GM21786 (cell line): ENCODE data around the gene LPCAT1.
"Not testable (repeated sequence)": the region's sequence is repeated elsewhere in the genome, so short reads cannot be mapped to it uniquely, and the experiment has no call there.

ENCODE experiments used
- ATAC-seq: cut with Tn5 transposase; IDR thresholded peaks from one replicate; pipeline ENCODE4 v1.9.1; 2021; ENCODE audit not compliant: unreplicated experiment

The LPCAT1 gene

DNA sequence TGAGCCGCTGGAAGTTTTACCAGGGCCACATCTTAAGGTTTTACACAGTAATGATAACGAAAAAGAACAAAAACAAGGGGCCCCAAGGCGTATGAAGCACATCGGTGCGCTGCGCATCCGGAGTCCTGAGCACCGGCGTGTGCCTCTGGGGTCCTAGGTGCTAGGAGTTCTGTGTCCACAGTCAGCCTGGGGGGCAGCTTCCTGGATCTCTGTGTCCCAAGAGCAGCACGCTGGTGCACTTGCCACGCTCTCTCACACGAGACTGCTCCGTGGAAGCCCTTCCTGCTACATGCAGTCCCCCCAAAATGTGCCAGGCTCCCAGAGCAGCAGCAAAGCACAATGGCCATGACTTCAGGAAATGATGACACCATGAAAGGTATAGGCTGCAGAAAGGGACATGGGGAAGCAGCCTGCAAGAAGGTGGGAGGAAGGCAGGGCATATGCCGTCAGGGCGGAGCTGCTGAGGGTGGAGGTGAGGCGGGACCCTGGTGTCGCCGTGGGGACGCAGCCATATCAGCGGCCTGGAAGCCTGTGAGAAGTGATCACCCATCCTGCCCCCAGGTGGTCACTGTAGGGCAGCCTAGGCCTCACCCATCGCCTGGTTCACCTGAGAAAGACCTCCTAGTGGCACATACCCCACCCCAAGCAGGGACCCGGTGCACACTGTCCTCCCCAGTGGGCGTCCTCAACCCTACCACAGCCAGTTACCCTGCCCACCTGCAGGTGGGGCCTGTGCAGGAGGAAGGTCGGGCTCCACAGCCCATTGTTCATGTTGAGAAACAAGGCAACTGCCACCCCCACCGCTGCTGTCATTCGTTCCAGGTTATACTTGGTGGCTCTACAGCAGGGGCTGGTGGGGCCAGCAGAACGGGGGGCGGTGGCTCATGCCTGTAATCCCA is 54.9 kb downstream of the LPCAT1 start:
- ATAC-seq: no peak

DNA sequence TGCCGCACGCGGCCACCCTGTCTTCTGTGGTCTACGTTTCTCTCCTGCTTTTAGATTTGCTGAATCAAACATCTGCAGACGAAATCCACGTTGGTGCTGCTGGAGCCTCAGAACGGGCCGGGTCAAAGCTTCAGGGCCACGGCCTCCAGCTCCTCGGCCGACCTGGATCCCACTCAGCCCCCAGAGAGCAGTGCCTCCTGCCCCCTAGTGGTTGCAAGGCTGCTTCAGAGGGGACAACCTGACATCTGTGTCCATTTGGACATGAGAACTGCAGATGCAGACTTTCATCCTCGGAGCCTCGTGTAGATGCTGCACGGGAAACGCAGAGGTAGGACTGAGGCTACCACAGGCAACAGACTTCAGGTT is 55.5 kb downstream of the LPCAT1 start:
- no peak for ATAC-seq

DNA sequence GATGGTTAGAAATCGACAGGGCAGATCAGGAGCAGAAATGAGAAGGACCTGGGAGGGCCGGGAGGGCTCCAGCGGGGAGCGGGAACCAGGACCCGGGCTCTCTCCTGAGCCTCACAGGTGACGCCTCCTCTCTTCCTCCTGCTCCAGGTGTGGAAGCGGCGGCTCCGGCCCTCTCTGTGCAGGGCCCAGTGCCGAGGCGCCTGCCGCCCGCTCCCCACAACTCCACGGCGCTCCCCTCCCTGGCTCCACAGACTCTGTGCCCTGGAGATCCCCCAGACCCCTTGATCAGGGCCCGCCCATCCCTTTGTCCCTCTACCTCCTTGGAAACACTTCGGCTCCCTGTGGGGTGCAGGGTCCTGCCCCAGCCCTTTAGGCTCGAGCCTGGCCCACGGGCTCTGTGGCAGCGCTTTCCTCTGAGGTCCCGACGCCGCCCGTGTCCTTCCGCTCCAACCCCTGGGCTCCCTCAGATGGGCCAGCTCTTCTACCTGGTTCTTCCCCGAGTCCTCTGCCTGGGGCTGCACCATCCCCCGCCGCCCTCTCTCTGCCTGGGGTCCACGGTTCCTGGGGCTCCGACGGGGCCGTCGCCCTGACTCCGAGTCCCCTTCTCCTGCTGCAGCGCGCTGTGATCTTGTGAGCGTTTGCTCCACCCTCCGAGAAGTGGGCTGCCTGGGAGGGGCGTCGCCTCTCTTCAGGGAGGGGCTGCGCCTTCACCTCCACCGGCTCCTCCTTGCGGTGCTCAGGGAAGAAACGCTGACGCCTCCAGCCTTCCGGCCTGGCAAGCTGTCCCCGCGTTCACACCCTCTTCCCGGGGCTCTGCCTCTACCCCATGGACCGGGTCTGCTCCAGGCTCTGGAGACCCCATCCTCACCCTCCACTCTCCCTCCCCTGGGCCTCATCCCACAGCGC is 56.2 kb downstream of the LPCAT1 start:
- no peak for ATAC-seq

- no peak for ATAC-seq
These were observed 57.0 kb downstream of the LPCAT1 start for GRCh38 chr5:1466631-1467265.

DNA sequence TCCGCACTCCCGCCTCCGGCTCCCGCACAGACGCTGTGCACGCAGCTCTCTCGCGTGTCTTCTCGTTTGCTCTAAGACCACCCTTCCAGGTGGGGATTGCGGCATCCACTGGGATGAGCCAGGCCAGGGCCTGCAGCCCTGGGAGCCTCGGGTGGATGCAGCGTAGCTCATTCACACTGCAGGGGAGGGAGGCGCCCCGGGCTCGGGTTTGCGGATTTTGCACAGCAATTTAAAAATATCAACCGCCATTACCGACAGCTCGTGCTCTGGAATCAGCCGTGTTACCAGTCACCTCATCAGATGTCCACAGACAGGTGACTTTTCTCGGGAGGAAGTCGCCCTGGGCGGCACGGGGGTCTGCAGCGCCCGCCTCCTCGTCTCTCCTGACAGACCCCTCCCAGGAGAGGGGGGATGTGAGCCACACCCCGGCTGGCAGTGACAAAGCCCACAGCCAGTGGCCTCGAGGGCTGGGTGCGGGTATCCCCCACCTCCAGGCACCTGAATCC is 57.7 kb downstream of the LPCAT1 start:
- no peak for ATAC-seq

- no peak for ATAC-seq
These were observed 58.6 kb downstream of the LPCAT1 start for GRCh38 chr5:1465117-1465516.

DNA sequence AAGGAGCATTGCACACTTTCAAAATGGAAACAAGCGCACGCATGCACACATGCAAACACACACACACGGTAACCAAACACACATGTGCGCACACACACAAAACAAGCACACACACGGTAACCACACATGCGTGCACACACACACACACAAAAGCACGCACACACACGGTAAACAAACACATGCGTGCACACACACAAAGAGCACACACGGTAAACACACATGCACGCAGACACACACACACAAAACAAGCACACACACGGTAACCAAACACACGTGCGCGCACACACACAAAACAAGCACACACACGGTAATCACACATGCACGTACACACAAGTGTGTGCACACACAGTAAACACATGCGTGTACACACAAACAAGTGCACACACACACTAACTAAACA is 59.2 kb downstream of the LPCAT1 start:
- ATAC-seq: no peak

DNA sequence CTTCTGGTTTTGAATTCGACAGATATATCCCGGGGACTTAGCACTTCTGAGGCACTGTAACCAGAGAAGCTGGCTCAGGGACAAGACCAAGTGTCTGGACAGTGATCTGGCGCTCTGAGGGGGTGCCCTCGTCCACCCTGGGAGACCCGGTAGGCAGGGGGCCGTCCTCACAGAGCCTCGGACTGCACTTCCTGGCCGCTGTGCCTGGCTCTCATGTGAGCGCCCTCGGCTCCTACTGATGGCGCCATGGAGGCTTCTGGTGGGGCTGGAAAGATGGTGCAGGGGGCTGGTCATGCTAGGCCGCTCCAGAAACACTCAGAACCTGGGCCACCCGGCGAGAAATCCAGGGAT is 59.7 kb downstream of the LPCAT1 start:
- no peak for ATAC-seq

DNA sequence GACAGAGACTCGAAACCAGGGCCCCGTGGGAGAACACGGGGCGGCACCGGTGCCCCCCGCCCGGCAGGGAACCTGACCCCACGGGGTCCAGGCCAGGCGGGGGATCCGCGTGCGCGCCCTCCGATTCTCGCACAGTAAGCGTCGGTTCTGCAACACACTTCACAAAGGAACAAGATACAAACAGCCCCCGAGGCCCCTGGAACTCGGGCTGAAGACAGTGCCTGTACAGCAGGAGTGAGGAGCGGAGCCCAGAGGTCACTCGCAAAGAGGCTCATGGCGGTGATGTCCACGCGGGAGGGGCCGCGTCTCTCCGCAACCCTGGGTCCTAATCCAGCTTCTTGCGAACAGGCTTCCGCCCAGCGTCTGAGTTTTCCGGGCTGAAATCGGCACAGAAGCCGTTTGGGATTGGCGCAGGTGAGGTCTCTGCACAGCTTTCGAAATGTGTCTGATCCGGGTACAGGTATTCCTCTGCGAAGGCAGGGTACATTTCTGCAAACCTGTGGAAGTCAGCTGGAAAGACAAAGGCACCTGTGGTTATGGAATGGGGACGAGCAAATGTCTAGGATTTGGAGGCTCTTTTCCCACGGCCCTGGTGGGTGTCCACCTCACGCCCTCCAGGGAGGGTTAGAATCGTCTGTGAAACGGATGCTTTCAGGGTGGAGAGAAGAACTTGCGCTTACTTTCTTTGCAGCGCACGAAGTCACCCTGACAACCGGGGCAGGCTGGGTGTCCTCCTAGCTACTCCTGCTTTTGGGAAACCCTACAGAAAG is 60.2 kb downstream of the LPCAT1 start:
- ATAC-seq: no peak

- ATAC-seq: no peak
These were observed 61.4 kb downstream of the LPCAT1 start for GRCh38 chr5:1462358-1462757.

- ATAC-seq: no peak
These were observed 62.4 kb downstream of the LPCAT1 start for GRCh38 chr5:1461396-1461795.

DNA sequence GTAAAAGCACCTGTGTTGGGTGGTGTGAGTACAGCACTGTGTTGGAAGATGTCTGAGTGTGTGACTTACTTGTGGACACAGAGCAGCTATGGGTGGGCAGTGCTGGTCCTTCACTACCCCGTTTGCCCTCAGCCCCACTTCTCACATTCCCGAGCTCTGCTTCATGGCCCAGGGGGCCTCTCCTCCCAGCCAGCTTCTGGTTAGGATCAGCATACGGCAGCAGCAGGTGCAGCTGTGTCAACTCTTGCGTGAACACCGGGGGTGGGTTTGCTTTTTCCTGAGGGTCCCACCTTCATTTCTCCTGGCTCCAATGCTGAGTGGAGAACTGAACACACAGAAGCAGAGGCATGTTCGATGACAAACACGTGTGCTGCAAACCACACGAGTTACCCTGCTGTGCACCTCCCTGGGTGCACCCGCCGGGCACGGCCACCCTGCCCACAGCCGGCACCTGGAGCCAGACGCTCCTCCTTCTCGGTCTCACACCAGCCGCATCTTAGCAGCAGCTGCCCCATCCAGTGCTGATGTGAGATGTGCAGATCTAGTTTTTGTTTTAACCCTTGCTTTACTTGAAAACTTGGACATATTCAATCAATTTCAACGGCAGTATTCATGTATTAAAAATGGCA is 63.6 kb downstream of the LPCAT1 start:
- ATAC-seq: no peak

DNA sequence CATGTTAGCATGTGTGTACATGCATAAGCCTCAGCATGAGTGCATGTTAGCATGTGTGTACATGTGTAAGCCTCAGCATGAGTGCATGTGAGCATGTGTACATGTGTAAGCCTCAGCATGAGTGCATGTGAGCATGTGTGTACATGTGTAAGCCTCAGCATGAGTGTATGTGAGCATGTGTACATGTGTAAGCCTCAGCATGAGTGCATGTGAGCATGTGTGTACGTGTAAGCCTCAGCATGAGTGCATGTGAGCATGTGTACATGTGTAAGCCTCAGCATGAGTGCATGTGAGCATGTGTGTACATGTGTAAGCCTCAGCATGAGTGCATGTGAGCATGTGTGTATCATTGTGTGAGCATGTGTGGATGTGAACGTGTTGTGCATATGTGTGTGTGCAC is 64.3 kb downstream of the LPCAT1 start:
- not testable (repeated sequence) for ATAC-seq

- not testable (repeated sequence) for ATAC-seq
These were observed 67.5 kb downstream of the LPCAT1 start for GRCh38 chr5:1456110-1456881.

DNA sequence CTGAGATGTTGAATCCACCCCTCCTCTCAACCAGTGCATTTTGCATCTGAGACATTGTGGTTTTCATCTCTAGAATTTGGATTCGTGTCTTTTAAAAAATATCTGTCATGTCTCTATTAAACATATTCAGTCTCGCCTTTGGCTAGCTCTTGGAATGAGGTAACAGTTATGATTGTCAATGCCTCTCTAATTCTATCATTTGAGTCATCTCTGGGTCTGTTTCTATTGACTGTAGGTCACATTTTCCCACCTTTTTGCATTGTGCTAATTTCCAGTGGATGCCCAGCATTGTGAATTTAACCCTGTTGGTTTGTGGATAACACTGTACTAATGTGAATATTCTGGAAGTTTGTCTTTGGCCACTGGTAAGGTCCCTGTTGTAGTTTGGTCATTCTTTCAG is 70.1 kb downstream of the LPCAT1 start:
- ATAC-seq: no peak

DNA sequence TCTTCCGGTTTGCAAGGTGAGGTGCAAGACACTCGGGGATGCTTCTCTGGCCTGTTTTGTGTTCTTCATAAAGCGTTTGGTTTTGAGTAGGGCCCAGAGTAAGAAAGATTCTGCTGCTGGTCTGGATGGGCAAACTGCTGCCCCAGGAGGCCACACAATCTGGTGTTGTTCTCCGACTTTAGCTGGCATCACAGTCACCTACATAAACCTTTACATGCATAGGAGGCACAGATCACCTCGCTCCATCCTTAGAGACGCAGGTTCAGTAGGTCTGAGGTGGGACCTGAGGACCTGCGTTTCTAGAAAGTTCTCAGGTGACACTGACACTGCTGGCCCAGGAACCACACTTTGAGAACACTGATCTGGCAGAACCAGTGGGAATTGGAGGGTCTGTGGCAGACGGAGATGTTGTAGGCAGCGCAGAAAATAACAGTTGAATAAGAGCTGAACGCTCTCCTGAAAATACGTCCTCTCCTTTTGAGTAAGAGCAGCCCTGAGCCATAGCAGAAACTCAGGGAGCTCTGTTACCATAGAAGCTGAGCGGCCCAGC is 74.6 kb downstream of the LPCAT1 start:
- no peak for ATAC-seq

DNA sequence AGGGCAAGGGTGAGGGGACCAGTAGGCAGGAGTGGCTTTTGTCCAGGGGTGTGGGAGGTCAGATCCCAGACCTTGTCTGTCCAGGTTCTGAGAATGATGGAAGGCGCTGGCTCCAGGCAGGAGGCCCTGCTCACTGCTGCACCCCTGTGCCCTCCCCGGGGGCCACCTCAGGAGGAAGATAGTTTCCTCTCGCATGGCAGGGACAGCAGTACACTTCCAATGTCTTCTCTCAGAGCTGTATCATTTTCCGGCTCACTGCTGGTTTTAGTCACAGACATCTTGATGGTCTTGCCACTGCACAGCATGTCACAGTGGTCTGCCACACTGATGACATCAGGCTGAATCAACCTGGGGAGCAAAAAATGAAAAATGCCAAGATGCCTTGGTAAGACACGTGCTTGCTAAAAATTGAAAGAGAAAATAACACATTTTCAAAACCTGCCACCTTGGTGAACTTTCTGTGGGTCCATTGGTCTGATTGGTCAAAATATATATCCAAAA is 75.2 kb downstream of the LPCAT1 start:
- ATAC-seq: no peak

DNA sequence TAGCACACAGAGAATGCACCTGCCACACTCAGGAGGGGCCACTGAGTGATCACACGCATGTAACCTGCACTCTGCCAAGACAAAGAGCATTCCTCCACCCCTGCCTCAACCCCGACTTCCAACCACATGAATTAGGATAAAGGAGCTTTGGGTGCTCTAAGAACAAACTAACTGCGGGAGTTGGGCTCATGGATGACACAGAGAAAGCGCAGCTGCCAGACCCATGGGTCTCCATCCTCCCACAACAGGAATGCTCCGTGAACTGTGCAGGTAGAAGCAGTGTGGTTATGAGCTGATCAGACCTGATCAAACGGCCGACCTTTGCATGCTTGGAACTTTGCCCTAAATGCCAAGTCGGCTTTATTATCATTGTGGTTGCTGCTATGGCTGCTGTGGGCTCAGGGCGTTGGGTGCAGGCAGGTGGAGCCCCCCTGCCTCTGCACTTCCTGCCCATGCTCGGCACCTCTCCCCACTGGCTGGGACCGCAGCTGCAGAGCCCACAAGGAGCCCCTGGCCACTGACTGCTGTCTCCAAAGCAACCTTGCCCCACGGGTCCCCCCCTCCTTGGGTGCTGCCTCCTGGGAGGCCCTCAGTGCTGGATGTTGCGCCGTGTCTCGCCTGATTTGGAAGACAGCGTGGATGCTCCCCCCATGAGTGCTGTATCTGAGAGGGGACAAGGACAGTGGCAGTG is 75.9 kb downstream of the LPCAT1 start:
- no peak for ATAC-seq
